ENCODE results near the gene TMUB1. TPM values are rescaled to one million over a fixed set of nuclear protein-coding genes. Genes with fewer than 3 reads are reported as not detected.

TMUB1 gene
- 10 to 100 TPM; 19.9 to 39.3 (median 25.6) TPM for polyA plus RNA-seq (ENCODE audit: insufficient read length in 4 of 4)

- no peak for DNase-seq (ENCODE audit: low read depth in 4 of 4, low spot score in 3 of 4)
These were observed at the start of gene TMUB1 for GRCh38 chr7:151083071-151083823. Gene TMUB1 (minus strand): TSS chr7:151083493. CDS start chr7:151082563, 930 bp downstream.

GRCh38 chr7:151132461-151133205 lies 49.3 kb upstream of the TMUB1 start:
- no peak for DNase-seq (ENCODE audit: low read depth in 4 of 4, low spot score in 3 of 4)

GRCh38 chr7:151131592-151132293 lies 48.5 kb upstream of the TMUB1 start:
- no peak for DNase-seq (ENCODE audit: low read depth in 4 of 4, low spot score in 3 of 4)

GRCh38 chr7:151131224-151131591 lies 47.9 kb upstream of the TMUB1 start:
- no peak for DNase-seq (ENCODE audit: low read depth in 4 of 4, low spot score in 3 of 4)

- no peak for DNase-seq (ENCODE audit: low read depth in 4 of 4, low spot score in 3 of 4)
These were observed 47.5 kb upstream of the TMUB1 start for GRCh38 chr7:151130741-151131157.

- DNase-seq (ENCODE audit: low read depth in 4 of 4, low spot score in 3 of 4): no peak
These were observed 46.8 kb upstream of the TMUB1 start for GRCh38 chr7:151129960-151130591.

- DNase-seq (ENCODE audit: low read depth in 4 of 4, low spot score in 3 of 4): no peak
These were observed 46.0 kb upstream of the TMUB1 start for GRCh38 chr7:151129117-151129959.

- DNase-seq (ENCODE audit: low read depth in 4 of 4, low spot score in 3 of 4): no peak
These were observed 45.4 kb upstream of the TMUB1 start for GRCh38 chr7:151128716-151129115.

- no peak for DNase-seq (ENCODE audit: low read depth in 4 of 4, low spot score in 3 of 4)
These were observed 44.9 kb upstream of the TMUB1 start for GRCh38 chr7:151128144-151128543.

GRCh38 chr7:151126491-151127137 lies 43.3 kb upstream of the TMUB1 start:
- no peak for DNase-seq (ENCODE audit: low read depth in 4 of 4, low spot score in 3 of 4)

GRCh38 chr7:151125846-151126481 lies 42.7 kb upstream of the TMUB1 start:
- DNase-seq (ENCODE audit: low read depth in 4 of 4, low spot score in 3 of 4): no peak

GRCh38 chr7:151125470-151125845 lies 42.2 kb upstream of the TMUB1 start:
- DNase-seq (ENCODE audit: low read depth in 4 of 4, low spot score in 3 of 4): no peak

- DNase-seq (ENCODE audit: low read depth in 4 of 4, low spot score in 3 of 4): no peak
These were observed 41.7 kb upstream of the TMUB1 start for GRCh38 chr7:151124899-151125399.

GRCh38 chr7:151124481-151124880 lies 41.2 kb upstream of the TMUB1 start:
- DNase-seq (ENCODE audit: low read depth in 4 of 4, low spot score in 3 of 4): no peak

GRCh38 chr7:151123822-151124464 lies 40.6 kb upstream of the TMUB1 start:
- DNase-seq (ENCODE audit: low read depth in 4 of 4, low spot score in 3 of 4): peak in 1 of 4 donors; percentile 57

GRCh38 chr7:151123158-151123821 lies 40.0 kb upstream of the TMUB1 start:
- no peak for DNase-seq (ENCODE audit: low read depth in 4 of 4, low spot score in 3 of 4)

- DNase-seq (ENCODE audit: low read depth in 4 of 4, low spot score in 3 of 4): no peak
These were observed 39.5 kb upstream of the TMUB1 start for GRCh38 chr7:151122796-151123157.

GRCh38 chr7:151122276-151122675 lies 39.0 kb upstream of the TMUB1 start:
- DNase-seq (ENCODE audit: low read depth in 4 of 4, low spot score in 3 of 4): no peak
